GM21526 (cell line): ENCODE data around the gene SCCPDH.

Experiments used
- ATAC-seq: cut with Tn5 transposase; IDR thresholded peaks from one replicate; pipeline ENCODE4 v1.9.1; 2021; ENCODE audit warnings: moderate library complexity; ENCODE audit not compliant: unreplicated experiment, low FRiP score

The SCCPDH gene

DNA sequence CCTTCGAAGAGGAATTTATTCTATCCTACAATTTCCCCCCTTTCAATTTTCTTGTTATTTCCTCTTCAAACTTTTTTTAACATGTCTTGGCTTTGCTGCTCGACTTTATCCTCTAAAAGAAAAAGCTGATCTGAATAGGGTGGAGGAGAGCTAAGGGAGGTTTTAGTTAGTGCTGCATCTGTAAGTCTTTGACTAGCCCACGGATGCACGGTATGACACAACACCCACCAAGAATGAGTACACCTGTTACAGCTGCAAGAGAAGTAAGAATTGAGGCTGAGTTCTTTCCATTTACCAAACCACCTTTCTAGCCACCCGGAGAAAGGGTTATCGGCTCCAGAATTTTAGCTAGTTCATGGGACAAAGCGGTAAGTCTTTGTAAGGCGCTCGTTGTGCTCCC is 23.8 kb downstream of the SCCPDH start:
- no peak for ATAC-seq

DNA sequence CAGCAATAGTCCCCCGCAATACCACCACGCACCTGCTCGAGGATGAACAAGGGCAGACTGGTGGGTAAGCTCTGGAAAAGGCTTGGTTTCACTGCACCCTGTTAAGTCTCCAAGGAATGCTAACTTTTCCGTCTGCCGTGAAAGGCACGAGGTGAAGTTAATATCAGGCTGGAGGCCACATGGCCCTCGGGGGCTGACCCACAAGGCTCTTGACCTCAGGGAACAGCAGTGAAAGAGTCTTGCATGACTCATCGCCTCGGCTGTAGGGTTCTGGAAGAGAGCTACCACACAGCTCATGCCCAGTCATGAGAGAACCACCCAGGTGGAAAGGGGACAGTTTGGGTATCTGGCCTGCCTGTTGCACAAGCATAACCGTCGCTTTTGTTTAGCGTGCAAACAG is 24.7 kb downstream of the SCCPDH start:
- ATAC-seq = no peak

DNA sequence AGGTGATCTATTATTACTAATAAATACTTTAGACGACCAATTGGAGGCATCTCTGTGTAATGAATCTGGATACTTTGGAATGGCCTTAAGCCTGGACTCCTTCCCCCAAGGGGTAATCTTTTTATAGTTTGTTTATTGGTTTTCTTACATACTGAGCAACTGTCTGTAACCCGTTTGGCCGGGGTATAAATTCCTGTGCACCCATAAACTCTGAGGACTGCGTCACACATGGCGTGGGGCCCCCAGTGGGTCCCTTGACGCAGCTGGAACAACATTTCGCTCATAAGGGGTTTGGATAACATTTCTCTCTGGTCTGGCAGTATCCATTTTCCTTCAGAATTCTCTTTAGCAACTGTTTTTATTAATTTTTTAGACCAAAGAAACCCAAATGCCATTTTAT is 26.5 kb downstream of the SCCPDH start:
- no peak for ATAC-seq

DNA sequence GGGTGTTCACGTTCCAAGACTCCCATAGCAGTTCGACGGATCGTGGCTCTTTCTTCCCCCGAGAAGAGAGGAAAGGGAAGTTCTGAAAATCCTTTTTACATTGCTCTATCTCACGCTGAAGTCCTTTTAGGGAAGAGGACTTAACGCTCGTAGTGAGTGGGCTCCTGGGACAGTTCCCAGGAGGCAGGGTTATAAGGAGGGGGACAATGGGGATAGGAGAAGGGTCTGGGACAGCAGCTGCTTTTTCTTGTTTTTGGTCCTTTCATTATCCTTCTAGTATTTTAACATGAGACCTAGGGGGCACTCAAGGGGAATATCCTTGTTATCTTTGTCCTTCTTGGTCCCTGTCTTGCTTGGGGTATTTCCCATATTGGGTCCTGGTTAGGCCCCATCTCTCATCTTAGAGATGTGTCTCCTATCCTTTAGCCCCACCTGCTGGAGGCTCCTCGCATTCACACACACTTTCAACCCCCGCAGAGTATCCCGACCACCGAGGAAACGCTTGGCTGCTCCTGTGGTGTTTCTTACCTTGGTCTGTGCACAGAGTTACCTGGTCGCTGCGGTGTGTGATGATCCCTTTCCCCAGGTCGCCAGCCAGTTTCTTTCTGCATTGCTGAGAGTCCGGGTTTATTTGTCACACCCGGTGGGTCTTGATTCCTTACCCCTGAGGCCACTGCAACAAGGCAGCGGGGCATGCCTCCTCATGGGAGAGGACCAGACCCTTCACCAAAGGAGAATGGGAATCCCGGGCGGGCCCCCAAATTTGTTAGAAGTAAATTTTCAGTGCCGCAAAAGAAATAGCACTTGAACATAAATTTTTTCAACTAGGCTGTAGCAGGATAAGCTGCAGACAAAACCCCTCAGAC is 29.7 kb downstream of the SCCPDH start:
- no peak for ATAC-seq

DNA sequence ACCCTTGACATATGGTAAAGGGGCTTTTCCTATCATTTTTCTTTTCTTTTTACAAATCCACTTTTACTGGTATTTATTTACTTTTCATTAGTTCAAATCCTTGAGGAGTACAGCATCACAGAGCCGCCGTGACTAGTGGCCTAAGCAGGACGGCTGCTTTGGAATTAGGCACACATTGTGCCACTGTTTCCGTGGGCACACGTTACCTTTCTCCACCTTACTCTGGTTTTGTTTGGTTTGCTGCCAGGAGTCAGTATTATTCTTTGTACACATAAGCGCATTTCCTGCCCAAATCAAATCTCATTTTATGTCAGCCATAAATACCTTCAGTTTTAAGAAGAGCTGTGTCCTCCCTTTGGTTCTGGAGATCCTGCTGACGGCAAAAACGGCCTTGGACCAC is 31.2 kb downstream of the SCCPDH start:
- ATAC-seq = no peak

DNA sequence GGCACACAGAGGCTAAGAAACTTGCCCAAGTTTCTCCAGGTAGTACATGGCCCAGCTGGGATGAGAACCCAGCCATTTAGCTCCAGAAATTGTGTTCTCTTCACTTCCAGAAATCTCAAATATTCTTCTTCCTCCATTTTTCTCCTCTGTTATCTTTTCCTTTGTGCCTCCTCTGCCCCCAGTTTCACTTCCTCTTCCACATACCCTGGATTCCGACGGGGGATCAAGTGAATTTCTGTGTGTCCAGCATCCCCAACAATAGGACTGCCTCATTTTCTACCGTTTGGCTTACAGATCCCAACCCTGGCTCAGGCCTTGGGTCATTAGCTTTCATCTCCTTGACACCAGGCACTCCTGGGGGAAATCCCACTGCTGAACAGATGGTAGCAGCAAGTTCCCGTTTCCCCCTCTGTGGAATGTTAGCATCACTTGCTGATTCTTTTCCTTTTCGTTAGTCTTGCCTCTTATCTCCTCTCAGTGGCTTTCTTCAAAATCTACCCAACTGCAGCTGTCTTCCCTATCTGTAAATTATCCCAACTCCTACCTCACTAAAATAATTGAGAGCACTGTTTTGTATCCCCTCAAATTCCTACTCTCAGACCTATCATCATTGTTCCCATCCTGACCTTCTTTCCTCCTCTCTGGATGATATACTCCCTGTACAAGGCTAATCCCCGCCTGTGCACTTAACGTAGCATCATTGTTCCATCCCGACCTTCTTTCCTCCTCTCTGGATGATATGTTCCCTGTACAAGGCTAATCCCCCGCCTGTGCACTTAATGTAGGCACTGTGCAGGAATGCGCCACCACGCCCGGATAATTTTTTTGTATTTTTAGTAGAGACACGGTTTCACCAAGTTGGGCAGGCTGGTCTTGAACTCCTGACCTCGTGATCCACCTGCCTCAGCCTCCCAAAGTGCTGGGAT is 36.5 kb downstream of the SCCPDH start:
- ATAC-seq = no peak

DNA sequence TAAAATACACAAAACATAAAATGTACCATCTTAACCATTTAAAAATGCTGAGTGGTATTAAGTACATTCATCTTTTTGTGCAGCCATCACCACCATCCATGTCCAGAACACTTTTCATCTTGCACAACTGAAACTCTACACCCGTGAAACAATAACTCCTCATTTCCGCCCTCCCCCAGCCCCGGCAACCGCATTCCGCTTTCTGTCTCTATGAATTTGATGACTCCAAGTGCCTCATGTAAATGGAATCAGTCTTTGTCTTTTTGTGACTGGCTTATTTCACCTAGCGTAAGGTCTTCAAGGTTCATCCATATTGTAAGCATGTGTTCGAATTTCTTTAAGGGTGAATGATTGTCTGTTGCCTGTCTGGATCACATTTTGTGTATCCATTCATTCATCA is 37.2 kb downstream of the SCCPDH start:
- no peak for ATAC-seq

DNA sequence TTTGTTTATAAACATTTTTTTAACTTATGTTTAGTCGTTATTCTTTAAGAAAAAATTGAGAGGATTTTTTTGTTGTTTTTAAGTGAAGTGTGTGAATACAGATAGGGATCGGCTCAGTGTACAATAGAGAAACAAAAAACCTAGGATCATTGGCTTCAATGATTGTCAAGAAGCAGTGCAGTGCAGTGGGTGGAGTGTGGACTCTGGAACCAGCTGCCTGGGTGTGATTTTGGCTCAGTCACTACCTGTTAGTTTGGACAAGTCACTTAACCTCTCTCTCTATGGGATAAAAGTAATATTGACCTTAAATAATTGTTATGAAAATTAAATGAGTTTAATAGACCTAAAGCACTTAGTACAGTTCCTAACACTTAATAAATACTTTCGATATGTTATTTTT is 41.3 kb downstream of the SCCPDH start:
- ATAC-seq = no peak

DNA sequence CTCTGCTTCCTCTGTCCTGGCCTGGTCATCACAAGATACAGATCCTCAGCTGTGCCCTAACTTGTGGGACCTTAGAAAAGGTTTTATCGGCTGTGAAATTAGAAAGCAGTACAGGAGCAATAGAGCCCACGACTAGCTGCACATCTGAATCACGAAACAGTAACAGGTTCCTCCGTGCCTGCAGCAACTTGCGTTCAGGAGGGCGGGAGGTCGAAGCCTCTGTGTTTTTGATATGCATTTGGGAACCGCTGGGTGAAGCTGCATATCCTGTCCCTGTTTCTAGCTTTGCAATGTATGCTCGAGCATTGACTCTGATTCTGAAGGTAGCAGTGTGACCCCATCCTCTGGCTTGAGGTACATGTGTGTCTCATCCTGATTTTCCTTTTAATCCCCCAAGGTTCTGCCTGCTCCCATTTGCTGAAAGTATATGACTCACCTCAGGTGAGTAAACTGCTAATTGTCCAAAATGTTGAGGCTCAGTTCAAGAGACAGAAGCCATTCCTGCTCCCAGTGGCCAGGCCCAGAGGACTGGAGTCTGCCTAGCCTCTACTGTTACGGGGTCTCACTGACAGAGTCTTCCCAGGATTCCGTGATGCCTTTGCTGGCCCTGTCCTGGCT is 44.3 kb downstream of the SCCPDH start:
- ATAC-seq = no peak

DNA sequence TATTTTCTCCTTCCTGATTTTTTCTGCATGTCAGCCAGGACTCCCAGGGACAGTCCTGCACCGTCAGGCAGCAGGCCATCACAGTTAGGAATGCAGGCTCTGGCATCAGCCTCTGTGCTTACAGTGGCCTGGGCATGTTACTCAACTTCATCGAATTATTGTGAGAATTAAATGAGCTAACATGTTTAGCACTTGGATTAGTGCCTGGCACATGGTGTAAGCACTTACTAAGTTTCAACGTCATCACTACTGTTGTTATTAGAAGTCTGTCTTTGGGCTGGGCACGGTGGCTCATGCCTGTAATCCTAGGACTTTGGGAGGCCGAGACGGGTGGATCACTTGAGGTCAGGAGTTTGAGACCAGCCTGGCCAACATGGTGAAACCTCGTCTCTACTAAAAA is 45.1 kb downstream of the SCCPDH start:
- ATAC-seq = no peak

DNA sequence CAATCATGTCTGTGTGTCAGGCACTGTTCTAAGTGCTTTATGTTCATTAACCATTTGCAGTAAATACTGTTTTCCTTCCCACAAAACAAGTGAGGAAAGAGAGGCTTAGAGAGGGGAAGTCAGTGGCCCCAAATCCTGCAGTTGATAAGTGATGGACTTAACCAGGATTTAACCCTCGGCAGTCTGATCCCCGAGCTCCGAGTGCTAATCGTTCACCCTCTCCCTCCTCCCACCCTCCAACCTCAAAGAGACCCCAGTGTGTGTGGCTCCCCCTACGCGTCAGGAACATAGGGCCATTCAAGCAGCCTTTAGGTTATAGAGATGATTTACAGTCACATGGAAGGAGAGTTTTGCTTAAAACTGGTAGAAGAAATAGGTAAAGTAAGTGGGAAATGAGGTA is 47.2 kb downstream of the SCCPDH start:
- no peak for ATAC-seq

DNA sequence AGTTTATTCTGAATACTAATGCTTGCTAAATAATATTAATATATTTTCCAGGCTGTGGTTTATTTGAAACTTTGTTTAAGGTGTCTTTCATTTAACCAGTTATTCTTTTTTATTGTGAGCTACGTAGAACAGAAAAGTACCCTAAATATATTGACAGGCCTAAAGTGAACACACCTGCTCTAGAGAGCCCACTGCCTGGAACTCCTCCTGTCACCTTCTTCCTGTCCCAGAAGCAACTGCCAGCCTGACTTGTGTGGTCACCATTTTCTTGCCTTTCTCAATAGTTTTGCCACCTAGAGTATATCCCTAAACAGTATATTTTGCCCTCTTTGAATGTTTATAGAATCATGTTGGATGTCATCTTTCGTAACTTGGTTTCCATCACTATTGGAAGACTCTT is 48.5 kb downstream of the SCCPDH start:
- ATAC-seq = peak; percentile 22

DNA sequence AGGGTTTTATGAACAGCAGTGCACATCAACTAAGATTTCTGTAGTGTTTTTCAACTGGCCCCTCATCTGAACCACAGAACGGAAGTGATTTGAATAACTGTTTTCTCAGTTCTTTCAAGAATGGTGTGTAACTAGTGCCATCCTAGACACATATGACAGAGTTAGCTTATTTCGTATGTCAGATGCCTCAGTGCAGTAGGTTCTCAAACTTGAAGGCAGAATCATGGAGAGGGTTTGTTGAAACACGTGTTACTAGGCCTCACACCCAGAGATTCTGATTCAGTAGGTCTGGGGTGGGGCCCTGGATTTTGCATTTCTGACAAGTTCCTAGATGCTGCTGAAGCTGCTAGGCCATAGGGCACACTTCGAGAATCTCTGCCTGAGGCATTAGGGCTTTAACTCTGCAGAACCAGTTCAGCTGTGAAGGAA is 49.0 kb downstream of the SCCPDH start:
- peak; percentile 96 for ATAC-seq

DNA sequence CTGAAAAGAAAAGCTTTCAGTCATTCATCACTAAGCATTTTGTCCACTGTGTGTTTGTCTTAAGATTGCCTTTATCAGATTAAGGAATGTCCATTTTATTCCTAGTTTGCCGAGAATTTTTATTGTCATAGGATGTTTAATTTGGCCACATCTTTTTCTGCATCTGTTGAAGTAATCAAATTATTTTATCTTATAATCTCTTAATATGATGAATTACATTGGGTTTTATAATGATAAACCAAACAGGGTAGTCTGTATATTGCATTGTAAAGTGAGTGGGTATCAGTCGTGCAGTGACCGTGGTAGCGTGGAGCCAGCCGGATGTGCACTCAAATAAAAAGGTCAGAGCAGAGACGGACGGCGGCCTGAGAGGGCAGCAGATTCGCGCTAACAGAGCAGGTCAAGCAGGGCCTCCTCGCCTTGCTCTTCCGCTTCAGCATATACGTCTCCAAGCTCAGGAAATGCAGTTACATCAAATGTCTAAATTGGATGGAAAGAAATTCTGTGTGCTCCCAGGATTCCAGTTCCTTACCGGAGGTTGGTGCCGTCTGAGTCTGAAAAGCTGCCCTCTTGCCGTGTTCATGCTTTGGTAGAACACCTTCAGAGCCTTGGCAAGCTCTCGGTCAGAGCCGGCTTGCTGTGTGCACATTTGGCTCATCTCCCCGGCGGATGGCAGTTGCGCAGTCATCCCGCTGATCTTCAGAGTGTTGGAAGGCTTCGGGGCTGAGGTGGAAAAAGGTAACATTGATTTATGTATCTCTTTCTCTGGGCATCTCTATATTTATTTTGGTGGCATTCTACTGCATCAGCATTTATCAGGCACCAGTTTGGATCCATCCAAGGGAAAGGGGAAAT is 51.5 kb downstream of the SCCPDH start:
- no peak for ATAC-seq

DNA sequence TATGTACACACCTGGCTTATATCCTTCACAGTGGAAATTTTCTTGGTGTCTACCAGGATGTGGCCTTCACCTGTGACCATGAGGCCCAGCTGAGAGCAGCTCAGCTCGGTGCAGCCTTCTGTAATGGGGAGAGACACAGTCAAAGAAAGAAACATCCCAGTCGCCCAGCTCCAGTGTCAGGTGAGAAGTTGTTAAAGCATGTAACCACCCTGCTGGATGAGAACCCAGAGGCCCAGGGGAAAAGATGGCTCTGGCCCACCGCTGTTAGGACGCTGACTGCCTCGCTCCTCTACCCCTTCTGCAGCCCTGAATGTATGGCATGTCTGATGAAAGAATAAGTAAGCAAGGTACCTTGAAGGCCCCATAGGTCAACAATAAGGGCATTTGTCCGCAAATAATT is 52.7 kb downstream of the SCCPDH start:
- no peak for ATAC-seq

DNA sequence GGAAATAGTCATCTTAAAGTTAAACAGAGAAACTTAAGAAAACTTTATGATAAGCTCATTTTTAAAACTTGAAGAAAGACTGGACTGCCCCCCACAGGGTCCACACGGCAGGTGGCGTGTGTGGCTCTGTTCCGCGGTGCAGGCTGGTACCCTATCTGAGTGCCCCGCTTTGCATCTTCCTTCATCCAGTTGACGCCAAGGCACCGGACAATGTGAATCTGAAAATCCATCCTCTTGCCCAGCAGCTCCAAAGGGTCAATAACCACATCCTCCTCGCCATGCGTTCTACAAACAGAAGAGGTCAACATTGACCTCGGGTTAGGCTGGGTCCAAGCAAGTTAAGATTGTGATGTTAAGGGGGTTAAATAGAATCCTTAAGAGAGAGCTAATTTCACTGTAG is 54.5 kb downstream of the SCCPDH start:
- no peak for ATAC-seq

DNA sequence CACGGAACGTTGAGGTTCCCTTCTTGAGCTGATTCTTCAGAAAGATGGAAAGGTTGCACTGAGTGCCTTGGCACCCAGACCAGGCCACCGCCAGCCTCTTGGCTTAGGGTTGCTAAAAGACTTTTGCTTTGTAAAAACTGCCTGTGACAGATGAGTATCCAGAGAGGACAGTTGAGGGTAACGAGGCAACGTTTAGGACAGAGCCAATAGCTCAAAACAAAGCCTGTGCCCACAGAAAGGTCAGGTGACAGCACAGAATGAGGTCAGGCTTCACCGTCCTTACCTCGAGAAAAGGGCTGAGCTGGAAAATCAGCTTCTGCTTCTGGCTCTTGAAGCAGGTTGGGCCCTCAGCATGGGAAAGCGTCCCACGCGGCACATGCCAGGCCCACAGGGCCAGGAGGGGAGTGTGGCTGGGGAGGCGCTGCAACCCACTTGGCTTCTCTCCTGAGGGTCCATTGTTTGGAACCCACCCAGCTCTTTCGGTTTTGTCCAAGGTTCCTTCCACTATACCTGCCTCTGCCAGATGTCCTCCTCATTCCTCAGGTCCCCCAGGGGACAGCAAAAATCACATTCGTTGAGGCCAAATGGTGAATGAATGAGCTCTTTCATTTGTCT is 55.5 kb downstream of the SCCPDH start:
- ATAC-seq = no peak

DNA sequence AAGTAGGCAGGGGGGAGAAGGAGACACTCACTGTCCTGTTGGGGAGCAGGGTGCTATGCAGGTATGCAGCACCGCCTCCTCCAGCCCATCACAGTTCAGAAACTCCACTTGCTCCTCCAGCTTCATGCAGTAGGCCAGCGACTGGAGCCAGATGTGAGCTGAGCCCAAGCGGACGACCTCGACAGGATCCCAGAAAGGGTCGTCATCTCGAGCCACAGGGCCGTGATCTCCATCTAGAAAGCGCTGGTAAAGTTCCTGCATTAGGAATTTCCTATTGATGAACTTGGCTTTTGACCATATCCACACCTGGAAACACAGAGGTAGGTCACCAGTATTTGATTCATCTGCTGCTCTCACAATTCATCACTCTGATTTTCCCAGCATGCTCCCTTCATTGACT is 56.1 kb downstream of the SCCPDH start:
- ATAC-seq = no peak

DNA sequence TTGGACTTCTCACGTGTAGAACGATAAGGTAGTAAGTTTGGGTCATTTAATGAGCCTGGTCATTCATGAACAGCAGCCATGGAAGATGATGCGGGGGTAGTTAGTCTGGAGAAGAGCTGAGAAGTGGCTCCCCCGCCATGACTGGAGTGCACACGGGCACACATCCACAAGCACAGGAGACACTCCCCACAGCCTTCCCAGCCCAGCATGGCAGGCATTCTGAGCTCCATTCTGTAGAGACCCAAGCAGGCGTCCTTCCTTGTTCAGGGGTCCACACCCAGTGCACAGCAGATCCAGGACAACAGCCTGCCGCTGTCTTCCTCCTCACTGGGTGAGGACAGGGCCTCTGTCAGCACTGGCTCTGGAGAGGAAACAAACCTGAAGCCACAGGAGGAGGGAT is 57.0 kb downstream of the SCCPDH start:
- ATAC-seq = no peak
